HepG2 (cell line): ENCODE results near the gene NDUFA5. TPM values are rescaled to one million over a fixed set of nuclear protein-coding genes. Genes with fewer than 3 reads are reported as not detected.
A peak's percentile ranks its signal among the peaks of the same experiment; 100 is the strongest.

Experiments used
- ATAC-seq: fragments of 200-7000 bp; cut with Tn5 transposase; 3 replicates; pipeline ENCODE4 v1.9.1; 2020; ENCODE audit warnings: mild to moderate bottlenecking, moderate library complexity
- BruUV-seq: library from RNA; stranded (reverse); fragments of 400-500 nt; replicated peaks from 2 replicates; lab custom pipeline; 2021; lab: Mats Ljungman, UMichigan
- CTCF ChIA-PET: fragments of 300-600 bp; formaldehyde crosslinking; extraction: SDS; loops from one replicate; lab custom pipeline; 2021; ENCODE audit warnings: low total read pairs, inconsistent platforms, low intra/inter-chr PET ratio; lab: Yijun Ruan, JAX
- POLR2A ChIA-PET: fragments of 350-600 bp; sonication (Branson Sonifier 250); formaldehyde crosslinking; loops from one replicate; lab custom pipeline; 2020; ENCODE audit warnings: antibody characterized with exemption, inconsistent platforms; lab: Yijun Ruan, JAX
- DNase-seq: peaks from one replicate; pipeline ENCODE4 v3.0.0-alpha.2; 2015; ENCODE audit warnings: low spot score
- FAIRE-seq: peaks from 3 replicates; lab custom pipeline; 2011; peaks lifted over from hg19 to GRCh38; lab: Jason Lieb, UNC
- H2AFZ ChIP-seq: one replicate; pipeline ENCODE4 v1.6.1; 2011; ENCODE audit warnings: low read length, inconsistent platforms
- H3K27ac ChIP-seq: fragments of 300-600 bp; 3 replicates; pipeline ENCODE4 v1.8.0; 2011; ENCODE audit warnings: mixed run types, mild to moderate bottlenecking, mixed read lengths, low read length, inconsistent platforms; ENCODE audit not compliant: insufficient read depth; ENCODE audit errors: extremely low read length
- H3K27me3 ChIP-seq, 2 experiments: fragments of 200-600 bp in 1 of 2; 2 replicates in 1 of 2; 3 replicates in 1 of 2; pipeline versions ENCODE4 v1.6.0 to v1.8.0; 2011; ENCODE audit warnings: low read length in 2 of 2, mild to moderate bottlenecking in 2 of 2, moderate library complexity in 2 of 2, inconsistent platforms in 1 of 2; ENCODE audit not compliant: insufficient read depth in 2 of 2, control insufficient read depth in 1 of 2
- H3K36me3 ChIP-seq, 2 experiments: fragments of 200-600 bp in 1 of 2; replicated peaks in 1 of 2; 2 replicates in 1 of 2; 3 replicates in 1 of 2; pipeline versions ENCODE4 v1.5.1 to v1.8.0; 2011; ENCODE audit warnings: low read length in 2 of 2, inconsistent platforms in 1 of 2; ENCODE audit not compliant: insufficient read depth in 2 of 2, control insufficient read depth in 1 of 2
- H3K4me1 ChIP-seq: 2 replicates; pipeline ENCODE4 v1.5.1; 2012; ENCODE audit warnings: low read length, inconsistent platforms; ENCODE audit not compliant: insufficient read depth
- H3K4me2 ChIP-seq: 2 replicates; pipeline ENCODE4 v1.6.0; 2011; ENCODE audit warnings: low read depth, low read length, inconsistent platforms
- H3K4me3 ChIP-seq, 3 experiments: fragments of 200-600 bp in 1 of 3; sonication (generic), shearing (Covaris generic) in 1 of 3; replicated peaks in 1 of 3; 2 replicates each; pipeline ENCODE4 v1.5.1; 2011 to 2016; ENCODE audit warnings: low read length in 3 of 3, inconsistent platforms in 2 of 3, low read depth in 2 of 3, mild to moderate bottlenecking in 2 of 3, control low read depth in 1 of 3, mixed read lengths in 1 of 3; ENCODE audit not compliant: insufficient read depth in 1 of 3
- H3K79me2 ChIP-seq: one replicate; pipeline ENCODE4 v1.6.1; 2011; ENCODE audit warnings: low read length, inconsistent platforms; ENCODE audit not compliant: insufficient read depth
- H3K9ac ChIP-seq: 2 replicates; pipeline ENCODE4 v1.6.0; 2011; ENCODE audit warnings: mild to moderate bottlenecking, low read depth, low read length, inconsistent platforms; ENCODE audit not compliant: insufficient read depth
- H3K9me3 ChIP-seq: 2 replicates; pipeline ENCODE4 v1.5.1; 2012; ENCODE audit warnings: mild to moderate bottlenecking, low read length
- H4K20me1 ChIP-seq: 2 replicates; pipeline ENCODE4 v1.6.0; 2011; ENCODE audit warnings: inconsistent platforms, mild to moderate bottlenecking, low read length, moderate library complexity; ENCODE audit not compliant: insufficient read depth
- ATF2 ChIP-seq: sonication (generic); formaldehyde crosslinking; IDR thresholded peaks from 2 replicates; pipeline ENCODE4 v1.4.0; 2020; ENCODE audit warnings: missing genetic modification reagents
- ATF7 ChIP-seq, 2 experiments: fragments of 450-650 bp in 1 of 2; sonication (generic) in 1 of 2; formaldehyde crosslinking in 1 of 2; IDR thresholded peaks; 2 replicates each; pipeline versions ENCODE4 v1.4.0 to v1.6.1; 2016 to 2020; ENCODE audit warnings: antibody characterized with exemption in 1 of 2, mild to moderate bottlenecking in 1 of 2, missing genetic modification reagents in 1 of 2
- CREB1 ChIP-seq, 2 experiments: fragments of 450-650 bp in 1 of 2; IDR thresholded peaks; 2 replicates each; pipeline ENCODE4 v1.6.1; 2016 to 2017; ENCODE audit warnings: control low read depth in 1 of 2, mild to moderate bottlenecking in 1 of 2, missing compliant biosample characterization in 1 of 2, missing genetic modification characterization in 1 of 2
- EEA1 ChIP-seq: sonication (generic); formaldehyde crosslinking; IDR thresholded peaks from 2 replicates; pipeline ENCODE4 v1.5.1; 2020; ENCODE audit warnings: mild to moderate bottlenecking, missing genetic modification reagents, borderline replicate concordance
- JUN ChIP-seq: sonication (generic); formaldehyde crosslinking; IDR thresholded peaks from 2 replicates; pipeline ENCODE4 v1.4.0; 2020; ENCODE audit warnings: mild to moderate bottlenecking, missing genetic modification reagents
- KDM4B ChIP-seq: sonication (generic); formaldehyde crosslinking; IDR thresholded peaks from 2 replicates; pipeline ENCODE4 v1.4.0; 2020; ENCODE audit warnings: missing genetic modification reagents
- TEAD3 ChIP-seq: optimal IDR thresholded peaks from 2 replicates; pipeline ENCODE3; 2016; ENCODE audit warnings: borderline replicate concordance
- WGBS: methylation state at CpG from one replicate; pipeline ENCODE4 v1.1.6; 2017; ENCODE audit warnings: low lambda C conversion rate; 5-methylcytosine and 5-hydroxymethylcytosine counted together
- in situ Hi-C: cut with HindIII; loops from 2 replicates; pipeline ENCODE4 v1.10.0; 2017; ENCODE audit warnings: low pct_unique_long_range_greater_than_20kb; ENCODE audit not compliant: extremely low pct_ligation_motif_present
- intact Hi-C: fragments of 100-400 bp; cut with micrococcal nuclease; formaldehyde crosslinking; loops from one replicate; pipeline ENCODE4 v1.10.0; 2022; ENCODE audit not compliant: unreplicated experiment
- polyA plus RNA-seq, 8 experiments: library from polyadenylated mRNA; depleted of rRNA in 3 of 8; stranded (reverse) in 7 of 8; unstranded in 1 of 8; fragments of >200 nt; fragmentation: Illumina TruSeq in 4 of 8; extraction: Trizol in 4 of 8; gene quantifications; 2 replicates each; pipeline versions ENCODE4 v1.2.1 to v1.2.3, GENCODE V29; 2011 to 2016; ENCODE audit warnings: low read depth in 4 of 8, missing spikeins in 1 of 8, mixed read lengths in 1 of 8; ENCODE audit not compliant: insufficient read depth in 1 of 8
- total RNA-seq, 5 experiments: library from RNA; depleted of rRNA; stranded (reverse); fragments of >200 nt; fragmentation: Illumina TruSeq; extraction: Trizol; gene quantifications; 2 replicates each; pipeline ENCODE4 v1.2.3, GENCODE V29; 2016; ENCODE audit warnings: low read depth in 1 of 5

NDUFA5 gene
- total and polyA plus RNA-seq, 2 of the 13 experiments (the other 11 are each of a cell fraction or from before 2014, with no cell fraction given), result 16.9 to 55.9 TPM

GRCh38 chr7:123500878-123501489 is 56.6 kb downstream of the NDUFA5 start:
- CTCF ChIA-PET, result no interaction called here
- Histone ChIP-seq H4K20me1 (no peaks in the 10 kb centered on the region), H3K4me3 (no peak overlapping the region), H3K27me3 (no peaks in the 10 kb centered on the region), H3K27ac (no peak overlapping the region), H2AFZ (no peak overlapping the region), H3K4me1 (no peaks in the 10 kb centered on the region), H3K4me2 (no peak overlapping the region), H3K9ac (no peak overlapping the region), H3K36me3 (no peaks in the 10 kb centered on the region)
- BruUV-seq, result no TSS peak
- DNase-seq, result no peak
- in situ Hi-C loops, result no loop called here
- TF ChIP-seq EEA1 (CRISPR knock-in tag) (no peak), TEAD3 (CRISPR knock-in tag) (no peak), ATF7 (IDR thresholded peaks at IDR 0.05) (peak; percentile 77), ATF7 (CRISPR knock-in tag; IDR thresholded peaks at IDR 0.05) (no peak), JUN (CRISPR knock-in tag) (no peak), ATF2 (no peak), CREB1 (IDR thresholded peaks at IDR 0.05) (peak; percentile 40; the same call in 1 of the 2 replicates), CREB1 (CRISPR knock-in tag; IDR thresholded peaks at IDR 0.05) (no peak), KDM4B (CRISPR knock-in tag) (no peak)
- TF ChIP-seq, all 625 proteins: peak for 2
- 0% methylated on average over 1 of the region's 1 CpG for WGBS
- FAIRE-seq (no peak), ATAC-seq (no peak)
- intact Hi-C loops, result no loop called here
- H3K79me2 ChIP-seq, result no peaks in the 10 kb centered on the region
- peaks cover 9% of the 10 kb centered on the region; the same call in 1 of the 2 replicates for H3K9me3 ChIP-seq
- POLR2A ChIA-PET, result no interaction called here
